Measurements from ENCODE around the gene NELFA.
"Not testable (repeated sequence)": the region's sequence is repeated elsewhere in the genome, so short reads cannot be mapped to it uniquely, and the experiment has no call there.

NELFA gene

DNA sequence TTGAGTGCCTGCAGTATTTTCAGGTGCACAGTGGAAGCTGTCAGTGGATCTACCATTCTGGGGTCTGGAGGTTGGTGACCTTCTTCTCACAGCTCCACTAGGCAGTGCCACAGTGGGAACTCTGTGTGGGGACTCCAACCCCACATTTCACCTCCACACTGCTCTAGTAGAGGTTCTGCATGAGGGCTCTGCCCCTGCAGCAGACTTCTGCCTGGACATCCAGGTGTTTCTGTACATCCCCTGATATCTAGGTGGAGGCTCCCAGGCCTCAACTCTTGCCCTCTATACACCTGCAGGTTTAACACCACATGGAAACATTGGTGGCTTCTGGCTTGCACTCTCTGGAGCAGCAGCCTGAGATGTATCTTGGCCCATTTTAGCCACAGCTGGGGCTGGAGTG, 17.0 kb upstream of the NELFA start:
- Histone ChIP-seq H3K27me3 (ENCODE audit: low read depth, low read length) (peaks cover 5% of the 10 kb centered on the region; the same call in 1 of the 2 replicates), H3K4me1 (ENCODE audit: low read length) (no peaks in the 10 kb centered on the region), H4K20me1 (ENCODE audit: insufficient read depth, low read length) (no peaks in the 10 kb centered on the region), H3K4me2 (ENCODE audit: low read length) (no peak overlapping the region), H3K36me3 (replicated peaks; ENCODE audit: low read depth, low read length) (no peaks in the 10 kb centered on the region), H3K79me2 (ENCODE audit: low read length) (no peaks in the 10 kb centered on the region), H2AFZ (ENCODE audit: low read depth, low read length) (no peak overlapping the region), H3K4me3 (ENCODE audit: low read length) (no peak overlapping the region), H3K9me3 (ENCODE audit: insufficient read depth, low read length) (0 out of 2 replicates have a peak, but pooled peaks cover 7% of the 10 kb centered on the region), H3K27ac (ENCODE audit: low read length) (no peak overlapping the region), H3K9ac (ENCODE audit: low read length) (no peak overlapping the region)
- TF ChIP-seq EZH2phosphoT487 (IDR thresholded peaks at IDR 0.05; ENCODE audit: low read depth) = no peak
- TF ChIP-seq, protein P1, sequence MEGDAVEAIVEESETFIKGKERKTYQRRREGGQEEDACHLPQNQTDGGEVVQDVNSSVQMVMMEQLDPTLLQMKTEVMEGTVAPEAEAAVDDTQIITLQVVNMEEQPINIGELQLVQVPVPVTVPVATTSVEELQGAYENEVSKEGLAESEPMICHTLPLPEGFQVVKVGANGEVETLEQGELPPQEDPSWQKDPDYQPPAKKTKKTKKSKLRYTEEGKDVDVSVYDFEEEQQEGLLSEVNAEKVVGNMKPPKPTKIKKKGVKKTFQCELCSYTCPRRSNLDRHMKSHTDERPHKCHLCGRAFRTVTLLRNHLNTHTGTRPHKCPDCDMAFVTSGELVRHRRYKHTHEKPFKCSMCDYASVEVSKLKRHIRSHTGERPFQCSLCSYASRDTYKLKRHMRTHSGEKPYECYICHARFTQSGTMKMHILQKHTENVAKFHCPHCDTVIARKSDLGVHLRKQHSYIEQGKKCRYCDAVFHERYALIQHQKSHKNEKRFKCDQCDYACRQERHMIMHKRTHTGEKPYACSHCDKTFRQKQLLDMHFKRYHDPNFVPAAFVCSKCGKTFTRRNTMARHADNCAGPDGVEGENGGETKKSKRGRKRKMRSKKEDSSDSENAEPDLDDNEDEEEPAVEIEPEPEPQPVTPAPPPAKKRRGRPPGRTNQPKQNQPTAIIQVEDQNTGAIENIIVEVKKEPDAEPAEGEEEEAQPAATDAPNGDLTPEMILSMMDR (IDR thresholded peaks at IDR 0.05; ENCODE audit: low read depth, low read length) = no peak

DNA sequence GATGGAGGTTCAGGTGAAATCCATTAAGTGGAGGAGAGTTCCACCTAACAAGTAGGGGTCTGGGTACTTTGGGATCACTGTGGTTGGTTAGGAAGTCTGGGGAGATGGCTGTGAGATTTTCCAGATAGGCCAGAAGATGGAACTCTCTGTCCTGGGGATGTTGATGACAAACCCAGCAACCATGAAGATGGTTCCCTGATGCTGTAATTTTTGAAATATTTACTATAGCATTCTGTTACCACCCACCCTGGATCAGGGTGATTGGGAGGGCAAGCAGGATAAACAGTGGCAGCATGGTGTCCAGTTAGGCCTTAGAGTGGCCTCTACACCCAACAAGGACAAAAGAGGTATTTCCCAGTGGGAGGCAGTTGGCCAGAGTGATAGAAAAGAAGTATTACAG, 15.9 kb upstream of the NELFA start:
- H2AFZ ChIP-seq (ENCODE audit: low read depth, low read length) = no peak overlapping the region
- TF ChIP-seq EZH2phosphoT487 (IDR thresholded peaks at IDR 0.05; ENCODE audit: low read depth) = no peak
- TF ChIP-seq, protein P1 (IDR thresholded peaks at IDR 0.05; ENCODE audit: low read depth, low read length) = no peak
- no peaks in the 10 kb centered on the region; the same call in 1 of the 2 replicates for H3K27me3 ChIP-seq (ENCODE audit: low read depth, low read length)
- H3K4me1 ChIP-seq (ENCODE audit: low read length) = no peaks in the 10 kb centered on the region
- no peak overlapping the region for H3K27ac ChIP-seq (ENCODE audit: low read length)
- H3K79me2 ChIP-seq (ENCODE audit: low read length) = no peaks in the 10 kb centered on the region
- no peaks in the 10 kb centered on the region for H4K20me1 ChIP-seq (ENCODE audit: insufficient read depth, low read length)
- no peak overlapping the region for H3K4me3 ChIP-seq (ENCODE audit: low read length)
- 0 out of 2 replicates have a peak, but pooled peaks cover 7% of the 10 kb centered on the region for H3K9me3 ChIP-seq (ENCODE audit: insufficient read depth, low read length)
- H3K36me3 ChIP-seq (replicated peaks; ENCODE audit: low read depth, low read length) = no peaks in the 10 kb centered on the region
- no peak overlapping the region for H3K9ac ChIP-seq (ENCODE audit: low read length)
- H3K4me2 ChIP-seq (ENCODE audit: low read length) = no peak overlapping the region

DNA sequence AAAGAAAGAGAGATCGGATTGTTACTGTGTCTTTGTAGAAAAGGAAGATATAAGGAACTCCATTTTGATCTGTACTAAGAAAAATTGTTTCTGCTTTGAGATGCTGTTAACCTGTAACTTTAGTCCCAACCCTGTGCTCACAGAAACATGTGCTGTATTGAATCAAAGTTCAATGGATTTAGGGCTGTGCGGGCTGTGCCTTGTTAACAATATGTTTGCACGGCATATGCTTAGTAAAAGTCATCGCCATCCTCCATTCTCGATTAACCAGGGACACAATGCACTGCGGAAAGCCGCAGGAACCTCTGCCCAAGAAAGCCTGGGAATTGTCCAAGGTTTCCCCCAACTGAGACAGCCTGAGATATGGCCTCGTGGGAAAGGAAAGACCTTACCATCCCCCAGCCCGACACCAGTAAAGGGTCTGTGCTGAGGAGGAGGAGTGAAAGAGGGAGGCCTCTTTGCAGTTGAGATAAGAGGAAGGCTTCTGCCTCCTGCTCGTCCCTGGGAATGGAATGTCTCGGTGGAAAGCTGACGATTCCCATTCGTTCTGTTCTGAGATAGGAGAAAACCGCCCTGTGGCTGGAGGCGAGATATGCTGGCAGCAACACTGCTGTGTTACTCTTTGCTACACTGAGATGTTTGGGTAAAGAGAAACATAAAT, 12.7 kb upstream of the NELFA start:
- H2AFZ ChIP-seq (ENCODE audit: low read depth, low read length); H3K27me3 ChIP-seq (ENCODE audit: low read depth, low read length); H3K27ac ChIP-seq (ENCODE audit: low read length); H3K79me2 ChIP-seq (ENCODE audit: low read length); H3K4me1 ChIP-seq (ENCODE audit: low read length); H3K4me2 ChIP-seq (ENCODE audit: low read length); H3K4me3 ChIP-seq (ENCODE audit: low read length); H4K20me1 ChIP-seq (ENCODE audit: insufficient read depth, low read length); H3K9me3 ChIP-seq (ENCODE audit: insufficient read depth, low read length); H3K36me3 ChIP-seq (replicated peaks; ENCODE audit: low read depth, low read length); H3K9ac ChIP-seq (ENCODE audit: low read length): not testable (repeated sequence)

DNA sequence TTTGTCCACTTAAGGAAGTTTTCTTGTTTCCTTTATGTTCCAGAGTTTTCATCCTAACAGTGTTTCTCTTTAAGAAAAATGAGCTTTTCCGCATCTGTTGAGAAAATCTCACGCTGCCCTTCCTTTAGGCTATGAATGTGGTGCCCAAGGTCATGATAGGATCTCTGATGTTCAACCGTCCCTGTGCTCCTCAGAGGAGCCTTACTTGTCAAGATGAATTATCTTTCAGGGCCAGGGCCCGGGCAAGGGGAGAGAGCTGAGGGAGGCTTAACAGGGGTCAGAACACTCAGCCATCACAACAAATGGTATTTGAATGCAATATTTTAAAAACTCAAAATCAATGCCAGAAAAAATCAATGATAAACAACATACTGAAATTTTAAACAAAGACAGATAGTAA, 6.2 kb upstream of the NELFA start:
- H3K4me1 ChIP-seq (ENCODE audit: low read length) = peaks cover 3% of the 10 kb centered on the region; the same call in 1 of the 2 replicates

More for the DNA sequence above, 6.2 kb upstream of the NELFA start:
- no peak overlapping the region for H3K4me2 ChIP-seq (ENCODE audit: low read length)
- H3K27me3 ChIP-seq (ENCODE audit: low read depth, low read length) = no peaks in the 10 kb centered on the region
- H3K9me3 ChIP-seq (ENCODE audit: insufficient read depth, low read length) = no peaks in the 10 kb centered on the region
- no peak overlapping the region for H3K27ac ChIP-seq (ENCODE audit: low read length)
- H4K20me1 ChIP-seq (ENCODE audit: insufficient read depth, low read length) = no peaks in the 10 kb centered on the region
- TF ChIP-seq, protein P1 (IDR thresholded peaks at IDR 0.05; ENCODE audit: low read depth, low read length) = no peak
- no peak for TF ChIP-seq EZH2phosphoT487 (IDR thresholded peaks at IDR 0.05; ENCODE audit: low read depth)
- H3K9ac ChIP-seq (ENCODE audit: low read length) = no peak overlapping the region
- H3K4me3 ChIP-seq (ENCODE audit: low read length) = no peak overlapping the region
- H3K79me2 ChIP-seq (ENCODE audit: low read length) = no peaks in the 10 kb centered on the region
- no peaks in the 10 kb centered on the region for H3K36me3 ChIP-seq (replicated peaks; ENCODE audit: low read depth, low read length)
- no peak overlapping the region for H2AFZ ChIP-seq (ENCODE audit: low read depth, low read length)

Data from OCI-LY3 (cell line).